ENCODE measurements around the gene MIGA2. TPM values are rescaled to one million over a fixed set of nuclear protein-coding genes. Genes with fewer than 3 reads are reported as not detected.

Gene MIGA2
- total RNA-seq, 4 donors from 2014 or later = 72.0 to 245 (median 74.0) TPM

- Histone ChIP-seq H3K27ac (no peak overlapping the region), H3K27me3 (no peaks in the 10 kb centered on the region), H3K36me3 (peaks cover 0 to 70% (median 34%) of the 10 kb centered on the region in 4 donors), H3K4me3 (no peak overlapping the region), H3K4me1 (no peaks in the 10 kb centered on the region), H3K9me3 (no peaks in the 10 kb centered on the region)
- WGBS, 2 donors (ENCODE audit: low coverage in 1 of 2) = 92% methylated on average over 37 of the region's 37 CpGs; no CpG with 5 or more reads in 1 of the 2 donors
- in situ Hi-C loops (cut with MboI; ENCODE audit: low pct_ligation_motif_present in 1 of 4, low pct_unique_long_range_greater_than_20kb in 1 of 4, low sequenced_read_pairs in 3 of 4) (no loop called here), intact Hi-C loops (cut with DNase I; ENCODE audit: low total_unique reads) (no loop called here)
- DNase-seq = no peak
- no peak for TF ChIP-seq EP300 (IDR thresholded peaks at IDR 0.05; ENCODE audit: low read depth)
- no peak for TF ChIP-seq POLR2AphosphoS5 (IDR thresholded peaks at IDR 0.05)
- no peak for TF ChIP-seq CTCF (IDR thresholded peaks at IDR 0.05)
- no peak for TF ChIP-seq POLR2A (IDR thresholded peaks at IDR 0.05)
These were observed 23.7 kb downstream of the MIGA2 start for GRCh38 chr9:129059796-129060785.

GRCh38 chr9:129060991-129061390, 24.6 kb downstream of the MIGA2 start:
- in situ Hi-C loops (cut with MboI; ENCODE audit: low pct_ligation_motif_present in 1 of 4, low pct_unique_long_range_greater_than_20kb in 1 of 4, low sequenced_read_pairs in 3 of 4) = no loop called here
- H3K4me3 ChIP-seq = no peak overlapping the region
- DNase-seq = no peak
- no peaks in the 10 kb centered on the region for H3K4me1 ChIP-seq
- no peaks in the 10 kb centered on the region for H3K9me3 ChIP-seq
- 83 to 93% methylated on average over 1 to 12 of the region's 12 CpGs for WGBS, 2 donors (ENCODE audit: low coverage in 1 of 2)
- no peak overlapping the region for H3K27ac ChIP-seq
- no peaks in the 10 kb centered on the region for H3K27me3 ChIP-seq
- intact Hi-C loops (cut with DNase I; ENCODE audit: low total_unique reads) = no loop called here
- H3K36me3 ChIP-seq = peaks cover 0 to 69% (median 34%) of the 10 kb centered on the region in 4 donors
- TF ChIP-seq CTCF (IDR thresholded peaks at IDR 0.05) = no peak
- no peak for TF ChIP-seq POLR2A (IDR thresholded peaks at IDR 0.05)
- TF ChIP-seq EP300 (IDR thresholded peaks at IDR 0.05; ENCODE audit: low read depth) = no peak
- TF ChIP-seq POLR2AphosphoS5 (IDR thresholded peaks at IDR 0.05) = no peak

GRCh38 chr9:129063061-129063460, 26.6 kb downstream of the MIGA2 start:
- DNase-seq = no peak

More at GRCh38 chr9:129063061-129063460, 26.6 kb downstream of the MIGA2 start:
- Histone ChIP-seq H3K27ac (no peak overlapping the region), H3K4me1 (no peaks in the 10 kb centered on the region), H3K9me3 (no peaks in the 10 kb centered on the region), H3K4me3 (no peak overlapping the region), H3K27me3 (no peaks in the 10 kb centered on the region), H3K36me3 (peaks cover 0 to 69% (median 28%) of the 10 kb centered on the region in 4 donors)
- intact Hi-C loops (cut with DNase I; ENCODE audit: low total_unique reads) = no loop called here
- in situ Hi-C loops (cut with MboI; ENCODE audit: low pct_ligation_motif_present in 1 of 4, low pct_unique_long_range_greater_than_20kb in 1 of 4, low sequenced_read_pairs in 3 of 4) = no loop called here
- TF ChIP-seq EP300 (IDR thresholded peaks at IDR 0.05; ENCODE audit: low read depth) (no peak), POLR2AphosphoS5 (IDR thresholded peaks at IDR 0.05) (no peak), CTCF (IDR thresholded peaks at IDR 0.05) (no peak)
- 83% methylated on average over 3 of the region's 9 CpGs; no CpG with 5 or more reads in 1 of the 2 donors for WGBS, 2 donors (ENCODE audit: low coverage in 1 of 2)

All from transverse colon (tissue), 4 donors.